Measurements from ENCODE around the gene ZNF514. TPM values are rescaled to one million over a fixed set of nuclear protein-coding genes. Genes with fewer than 3 reads are reported as not detected.
A peak's percentile ranks its signal among the peaks of the same experiment; 100 is the strongest.

Gene ZNF514
- total and polyA plus RNA-seq, 2 of the 8 experiments (the other 6 are each of a cell fraction or from before 2014, with no cell fraction given), result 5.3 to 13.3 TPM

GRCh38 chr2:95206096-95206495 is 46.4 kb upstream of the ZNF514 start:
- Histone ChIP-seq H3K23me2 (ENCODE audit: low read depth, low read length) (peaks cover 6% of the 10 kb centered on the region; the same call in 1 of the 2 replicates), H4K8ac (ENCODE audit: extremely low read depth, insufficient read depth, low read length) (no peak overlapping the region), H3K56ac (replicated peaks; ENCODE audit: insufficient read length, low read depth, low read length) (no peak overlapping the region), H4K5ac (ENCODE audit: insufficient read length, low read depth, low read length) (no peak overlapping the region), H3K23ac (ENCODE audit: insufficient read length) (no peak overlapping the region), H2BK5ac (ENCODE audit: low read depth, low read length) (no peak overlapping the region), H2BK120ac (replicated peaks; ENCODE audit: low read depth, low read length) (no peak overlapping the region), H3K27me3 (replicated peaks in 1 of 4; ENCODE audit: control insufficient read depth in 3 of 4, extremely low read depth in 1 of 4, insufficient read depth in 3 of 4, low read length in 3 of 4) (peaks cover 0 to 10% (median 0%) of the 10 kb centered on the region in 4 experiments; a peak in 3 of 7 replicates), H2BK20ac (ENCODE audit: low read length) (no peak overlapping the region), H3K4me3 (ENCODE audit: extremely low read depth in 1 of 4, insufficient read depth in 2 of 4, low read depth in 3 of 4, low read length in 4 of 4) (peak overlapping the region; percentile 7 to 88 (median 76); a peak in 5 of 8 replicates), H2AK5ac (ENCODE audit: low read depth, low read length) (no peak overlapping the region), H3K14ac (ENCODE audit: insufficient read length) (no peak overlapping the region), H3K4me1 (replicated peaks in 1 of 4; ENCODE audit: control insufficient read depth in 3 of 4, insufficient read depth in 4 of 4, low read length in 3 of 4) (peaks cover 0 to 4% (median 2%) of the 10 kb centered on the region in 4 experiments; a peak in 2 of 7 replicates), H3K4me2 (ENCODE audit: insufficient read depth in 1 of 2, low read depth in 2 of 2, low read length in 2 of 2) (peak overlapping the region; percentile 64 to 77), H3K79me1 (ENCODE audit: low read depth, low read length) (0 out of 2 replicates have a peak, but pooled peaks cover 2% of the 10 kb centered on the region), H3K9ac (replicated peaks in 1 of 4; ENCODE audit: extremely low read depth in 1 of 4, low read depth in 3 of 4, low read length in 3 of 4) (no peak overlapping the region), H2BK15ac (ENCODE audit: low read length) (no peak overlapping the region), H3K79me2 (ENCODE audit: control insufficient read depth in 1 of 2, insufficient read depth in 2 of 2, low read length in 2 of 2) (peaks cover 2 to 4% of the 10 kb centered on the region in 2 experiments; a peak in 2 of 4 replicates), H2AFZ (ENCODE audit: low read length) (no peak overlapping the region), H3K9me3 (ENCODE audit: insufficient read depth in 2 of 2, low read depth in 1 of 2, low read length in 1 of 2) (peaks cover 19 to 24% of the 10 kb centered on the region in 2 experiments), H3K36me3 (ENCODE audit: control insufficient read depth in 2 of 4, insufficient read depth in 4 of 4, low read length in 3 of 4) (peaks cover 0 to 23% (median 8%) of the 10 kb centered on the region in 4 experiments; a peak in 5 of 8 replicates), H3K4ac (replicated peaks; ENCODE audit: insufficient read length, low read depth, low read length) (no peak overlapping the region), H3K18ac (ENCODE audit: extremely low read depth, low read length) (no peak overlapping the region), H4K20me1 (replicated peaks in 1 of 2; ENCODE audit: control insufficient read depth in 1 of 2, insufficient read depth in 2 of 2, low read length in 2 of 2) (no peaks in the 10 kb centered on the region), H2BK12ac (ENCODE audit: low read depth, low read length) (no peak overlapping the region), H3K27ac (ENCODE audit: low read depth, low read length) (no peak overlapping the region), H4K91ac (replicated peaks; ENCODE audit: insufficient read length, low read length) (no peak overlapping the region)
- FAIRE-seq, result no peak
- no peak for DNase-seq (ENCODE audit: low read depth in 1 of 2, low spot score in 2 of 2)
- ChIA-PET CTCF (ENCODE audit: partially characterized antibody) (interaction anchor here (0.8 to 1.7 kb wide), 5 partner anchors 12 to 84 kb away, joined by 3 to 4 read pairs (median 3); partner anchors contain the start of gene MRPS5), POLR2A (ENCODE audit: partially characterized antibody) (interaction anchor here (1.0 to 1.4 kb wide), 3 partner anchors 18 to 127 kb away, joined by 3 read pairs; no protein-coding TSS in a partner anchor)
- 23% methylated on average over 10 of the region's 10 CpGs; no CpG with 5 or more reads in 1 of the 2 experiments for WGBS, 2 experiments (ENCODE audit: extremely low coverage in 1 of 2, insufficient coverage in 1 of 2, insufficient read length in 1 of 2, insufficient replicate concordance in 2 of 2, low coverage in 1 of 2, low lambda C conversion rate in 2 of 2, missing lambda C conversion rate in 1 of 2)
- no peak for TF ChIP-seq SIX5 (IDR thresholded peaks at IDR 0.05; ENCODE audit: low read depth, low read length)
- no peak for TF ChIP-seq TAF1 (IDR thresholded peaks at IDR 0.05; ENCODE audit: low read depth, low read length)
- no peak for TF ChIP-seq ZNF274 (IDR thresholded peaks at IDR 0.05; ENCODE audit: borderline replicate concordance, extremely low read depth, low read length)
- no peak for TF ChIP-seq SAP30 (IDR thresholded peaks at IDR 0.05; ENCODE audit: insufficient read depth, insufficient replicate concordance, low read length)
- no peak for TF ChIP-seq ATF3 (IDR thresholded peaks at IDR 0.05; ENCODE audit: insufficient read depth, low read depth, low read length)
- no peak for TF ChIP-seq JUND (IDR thresholded peaks at IDR 0.05; ENCODE audit: low read length)
- TF ChIP-seq POLR2AphosphoS5 (IDR thresholded peaks at IDR 0.05; ENCODE audit: low read depth, low read length), result no peak
- TF ChIP-seq KDM4A (IDR thresholded peaks at IDR 0.05; ENCODE audit: low read depth, low read length, severe bottlenecking), result no peak
- no peak for TF ChIP-seq CTBP2 (IDR thresholded peaks at IDR 0.05; ENCODE audit: borderline replicate concordance, insufficient read depth, insufficient read length, low read length)
- TF ChIP-seq SUZ12 (IDR thresholded peaks at IDR 0.05; ENCODE audit: low read length), result no peak
- no peak for TF ChIP-seq NRF1 (IDR thresholded peaks at IDR 0.05; ENCODE audit: low read depth, low read length)
- TF ChIP-seq KDM1A (IDR thresholded peaks at IDR 0.05; ENCODE audit: borderline replicate concordance, low read length), result no peak
- no peak for TF ChIP-seq RXRA (IDR thresholded peaks at IDR 0.05; ENCODE audit: insufficient read depth, low read depth, low read length)

Data from H1 (cell line).